Stimulated activated effector memory CD8-positive, alpha-beta T cell treated with anti-CD3 and anti-CD28 coated beads, Interleukin-12 subunit alpha, Interleukin-12 subunit beta, amount 100 ng/mL, for 72 hours (primary cell): ENCODE measurements around the gene SYCP2.
A peak's percentile ranks its signal among the peaks of the same experiment; 100 is the strongest.

Source experiments
- ATAC-seq: fragments of 150-1000 bp; cut with Tn5 transposase; 2 replicates; pipeline ENCODE4 v1.10.0; 2021
- DNase-seq, 2 donors: peaks; one replicate each; pipeline ENCODE4 v3.0.0; 2021 to 2022; ENCODE audit warnings: low spot score in 2 of 2
- H3K27ac Mint-ChIP-seq: one replicate; pipeline ENCODE4 v1.8.0; 2022; ENCODE audit warnings: mild to moderate bottlenecking, mixed read lengths
- H3K36me3 Mint-ChIP-seq: one replicate; pipeline ENCODE4 v1.8.0; 2022; ENCODE audit warnings: mild to moderate bottlenecking, mixed read lengths
- H3K4me1 Mint-ChIP-seq: one replicate; pipeline ENCODE4 v1.8.0; 2022; ENCODE audit warnings: mixed read lengths
- H3K4me3 Mint-ChIP-seq: one replicate; pipeline ENCODE4 v1.8.0; 2022; ENCODE audit warnings: mild to moderate bottlenecking, mixed read lengths
- H3K9me3 Mint-ChIP-seq: one replicate; pipeline ENCODE4 v1.8.0; 2022; ENCODE audit warnings: mixed read lengths

The SYCP2 gene

DNA sequence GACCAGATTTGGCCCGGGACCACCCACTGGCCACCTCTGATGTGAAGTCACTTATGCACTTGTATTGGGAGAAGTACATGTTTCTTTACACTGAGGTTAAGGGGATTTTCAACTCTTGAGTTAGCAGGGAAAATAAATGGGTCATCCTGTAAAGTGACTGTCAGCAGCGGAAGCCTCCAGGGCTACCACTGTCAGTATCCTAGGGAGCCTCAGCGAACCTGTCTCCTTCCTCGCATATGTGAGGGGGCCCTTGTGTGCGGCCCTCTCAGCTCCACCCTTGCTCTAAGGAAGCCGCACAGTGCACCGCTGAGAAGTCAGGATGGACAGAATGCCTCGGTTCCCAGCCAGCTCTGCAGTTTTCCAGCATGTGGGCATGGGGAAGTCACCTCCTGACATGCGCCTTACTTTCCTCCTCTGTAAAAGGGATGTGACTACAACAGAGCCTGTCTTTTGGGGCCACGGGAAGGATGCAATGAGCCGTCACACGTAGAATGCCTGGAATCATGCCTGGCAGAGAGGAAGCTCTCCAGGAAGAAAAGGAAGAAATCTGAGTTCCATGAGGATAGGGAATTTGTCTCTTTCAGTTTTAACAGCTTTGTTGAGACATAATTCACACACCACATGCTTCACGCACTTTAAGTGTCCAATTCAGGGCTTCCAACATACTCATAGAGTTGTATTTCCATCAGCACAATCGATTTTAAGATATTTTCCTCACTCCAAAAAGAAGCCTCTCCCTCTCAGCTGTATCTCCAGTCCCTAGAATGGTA is 115.4 kb downstream of the SYCP2 start:
- no peak overlapping the region for H3K27ac Mint-ChIP-seq
- no peaks in the 10 kb centered on the region for H3K9me3 Mint-ChIP-seq
- DNase-seq (peak in 1 of 2 donors; percentile 7), ATAC-seq (no peak)
- H3K36me3 Mint-ChIP-seq: no peaks in the 10 kb centered on the region
- H3K4me1 Mint-ChIP-seq: no peaks in the 10 kb centered on the region
- H3K4me3 Mint-ChIP-seq: no peak overlapping the region

DNA sequence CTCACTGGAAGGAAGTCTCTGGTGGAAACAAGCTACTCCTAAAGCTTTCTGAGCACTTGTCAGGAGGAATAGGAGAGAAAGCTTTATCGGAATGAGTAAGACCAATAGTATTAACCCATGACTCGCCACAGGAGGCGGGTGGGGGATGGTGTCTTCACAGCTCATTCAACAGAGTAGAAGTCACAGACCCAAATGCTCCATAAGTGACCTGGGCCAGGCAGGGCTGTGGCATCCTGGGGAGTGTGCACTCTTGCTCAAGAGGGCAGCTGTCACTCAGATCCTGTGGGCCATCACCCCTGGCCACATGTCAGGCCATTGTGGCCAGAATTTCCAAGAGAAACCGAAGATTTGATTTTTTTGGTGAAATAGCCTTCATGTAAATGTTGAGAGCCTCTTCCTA is 116.0 kb downstream of the SYCP2 start:
- Mint-ChIP-seq H3K4me3 (no peak overlapping the region), H3K9me3 (no peaks in the 10 kb centered on the region), H3K36me3 (no peaks in the 10 kb centered on the region), H3K27ac (no peak overlapping the region), H3K4me1 (no peaks in the 10 kb centered on the region)
- DNase-seq: peak in 1 of 2 donors; percentile 22
- no peak for ATAC-seq

- Mint-ChIP-seq H3K4me3 (no peak overlapping the region), H3K9me3 (no peaks in the 10 kb centered on the region), H3K27ac (no peak overlapping the region), H3K4me1 (no peaks in the 10 kb centered on the region), H3K36me3 (no peaks in the 10 kb centered on the region)
- DNase-seq (peak in 1 of 2 donors; percentile 20), ATAC-seq (no peak)
Measured at GRCh38 chr20:59816146-59816738, 117.2 kb downstream of the SYCP2 start.

DNA sequence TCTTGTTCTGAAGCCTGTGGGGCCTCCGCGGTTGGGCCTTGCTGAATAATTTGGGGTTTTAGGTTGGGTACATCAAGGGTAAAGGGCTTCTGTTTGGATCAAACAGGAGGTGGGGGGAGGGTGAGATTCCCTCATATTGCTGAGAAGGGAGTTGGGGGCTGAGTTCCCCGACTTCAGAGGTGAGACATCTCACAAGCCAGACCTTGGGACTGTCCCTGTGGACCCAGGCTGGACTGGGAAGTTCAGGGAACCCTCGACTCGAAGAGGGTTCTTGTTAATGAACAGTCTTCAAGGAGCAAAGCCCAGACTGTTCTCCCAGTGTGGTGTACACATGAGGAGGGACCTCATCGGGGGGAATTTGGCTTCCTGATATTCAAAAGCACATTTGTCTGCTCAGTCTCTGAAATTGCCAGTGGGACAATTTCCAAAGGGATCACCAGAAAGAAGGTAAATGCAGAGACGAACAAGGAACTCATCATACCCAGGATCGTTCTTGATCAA is 118.5 kb downstream of the SYCP2 start:
- no peaks in the 10 kb centered on the region for H3K36me3 Mint-ChIP-seq
- H3K4me3 Mint-ChIP-seq: no peak overlapping the region
- peak in 1 of 2 donors; percentile 20 for DNase-seq
- H3K27ac Mint-ChIP-seq: no peak overlapping the region
- H3K4me1 Mint-ChIP-seq: no peaks in the 10 kb centered on the region
- no peak for ATAC-seq
- no peaks in the 10 kb centered on the region for H3K9me3 Mint-ChIP-seq

DNA sequence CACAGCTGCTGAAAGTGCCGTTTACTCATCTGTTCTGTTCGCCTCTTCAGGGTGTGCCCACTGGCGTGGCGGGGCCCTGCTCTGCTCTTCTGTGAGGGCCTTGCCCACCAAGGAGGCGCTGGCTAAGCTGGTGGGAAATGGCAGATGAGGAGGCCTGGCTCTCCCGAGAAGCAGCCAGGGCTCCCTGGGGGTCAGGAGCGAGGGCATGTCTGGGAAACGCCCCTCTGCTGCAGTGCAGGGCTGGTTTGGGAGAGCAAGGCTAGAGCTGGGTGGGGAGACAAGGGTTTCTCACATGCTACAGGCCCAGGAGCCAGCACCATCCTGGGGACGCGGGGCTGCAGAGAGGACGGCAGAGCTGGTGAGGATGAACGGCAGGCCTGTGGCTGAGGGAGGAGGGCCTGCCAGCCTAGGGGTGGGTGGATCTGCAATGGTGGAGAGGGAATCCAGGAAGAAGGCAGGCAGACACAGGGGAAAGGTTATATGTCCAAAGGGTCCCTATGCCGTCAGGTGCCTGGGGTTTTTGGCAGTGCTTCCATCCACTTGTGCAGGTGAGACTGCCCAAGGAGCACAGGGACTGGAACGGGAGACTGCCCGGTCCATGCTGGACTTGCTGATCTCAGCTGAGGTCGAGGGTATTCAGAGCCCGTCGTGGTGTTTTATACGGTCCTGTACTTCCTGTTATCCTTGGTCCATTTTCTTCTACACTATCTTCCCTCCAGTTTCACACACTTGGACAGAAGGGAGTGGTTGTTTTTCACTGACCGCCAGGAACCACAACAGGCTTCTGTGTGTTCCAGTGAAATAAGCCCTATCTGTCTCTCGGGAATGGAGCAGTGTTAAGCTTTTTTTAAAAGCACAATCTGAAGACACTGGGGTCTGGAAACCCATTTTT is 119.2 kb downstream of the SYCP2 start:
- peak in 1 of 2 donors; percentile 42 for DNase-seq
- Mint-ChIP-seq H3K36me3 (no peaks in the 10 kb centered on the region), H3K4me3 (no peak overlapping the region), H3K4me1 (no peaks in the 10 kb centered on the region), H3K27ac (no peak overlapping the region), H3K9me3 (no peaks in the 10 kb centered on the region)
- peak; percentile 22 for ATAC-seq
